C4-2B (cell line): ENCODE measurements around the gene ACP7.

Experiments
- H3K27ac ChIP-seq: fragments of 450-650 bp; 2 replicates; pipeline ENCODE4 v1.5.1; 2017
- ZFX ChIP-seq: fragments of 450-650 bp; IDR thresholded peaks from 2 replicates; pipeline ENCODE4 v1.6.1; 2017
- TF ChIP-seq, protein P1 (sequence below): fragments of 450-650 bp; conservative IDR thresholded peaks from 2 replicates; pipeline ENCODE4 v1.5.1; 2017; ENCODE audit warnings: mild to moderate bottlenecking

ACP7 gene

DNA sequence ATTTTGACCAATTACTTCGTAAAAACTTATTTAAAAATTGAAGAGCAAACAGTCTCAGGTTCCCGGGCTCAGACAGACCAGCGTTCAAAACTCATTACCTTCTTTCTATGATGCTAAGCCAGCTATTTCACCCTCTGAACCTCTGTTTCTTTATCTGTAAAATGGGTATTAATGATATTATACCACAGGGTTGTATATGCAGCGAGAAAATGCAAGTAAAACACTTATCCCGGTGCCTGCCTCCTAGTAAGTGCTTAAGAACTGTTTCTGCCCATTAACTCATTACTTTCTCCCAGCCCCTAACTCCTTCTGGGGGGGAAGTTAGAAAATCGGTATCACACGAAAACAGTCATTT, 41.0 kb downstream of the ACP7 start:
- peak overlapping the region; percentile 97 for H3K27ac ChIP-seq
- TF ChIP-seq, protein P1, sequence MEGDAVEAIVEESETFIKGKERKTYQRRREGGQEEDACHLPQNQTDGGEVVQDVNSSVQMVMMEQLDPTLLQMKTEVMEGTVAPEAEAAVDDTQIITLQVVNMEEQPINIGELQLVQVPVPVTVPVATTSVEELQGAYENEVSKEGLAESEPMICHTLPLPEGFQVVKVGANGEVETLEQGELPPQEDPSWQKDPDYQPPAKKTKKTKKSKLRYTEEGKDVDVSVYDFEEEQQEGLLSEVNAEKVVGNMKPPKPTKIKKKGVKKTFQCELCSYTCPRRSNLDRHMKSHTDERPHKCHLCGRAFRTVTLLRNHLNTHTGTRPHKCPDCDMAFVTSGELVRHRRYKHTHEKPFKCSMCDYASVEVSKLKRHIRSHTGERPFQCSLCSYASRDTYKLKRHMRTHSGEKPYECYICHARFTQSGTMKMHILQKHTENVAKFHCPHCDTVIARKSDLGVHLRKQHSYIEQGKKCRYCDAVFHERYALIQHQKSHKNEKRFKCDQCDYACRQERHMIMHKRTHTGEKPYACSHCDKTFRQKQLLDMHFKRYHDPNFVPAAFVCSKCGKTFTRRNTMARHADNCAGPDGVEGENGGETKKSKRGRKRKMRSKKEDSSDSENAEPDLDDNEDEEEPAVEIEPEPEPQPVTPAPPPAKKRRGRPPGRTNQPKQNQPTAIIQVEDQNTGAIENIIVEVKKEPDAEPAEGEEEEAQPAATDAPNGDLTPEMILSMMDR, result no peak
- no peak for TF ChIP-seq ZFX

DNA sequence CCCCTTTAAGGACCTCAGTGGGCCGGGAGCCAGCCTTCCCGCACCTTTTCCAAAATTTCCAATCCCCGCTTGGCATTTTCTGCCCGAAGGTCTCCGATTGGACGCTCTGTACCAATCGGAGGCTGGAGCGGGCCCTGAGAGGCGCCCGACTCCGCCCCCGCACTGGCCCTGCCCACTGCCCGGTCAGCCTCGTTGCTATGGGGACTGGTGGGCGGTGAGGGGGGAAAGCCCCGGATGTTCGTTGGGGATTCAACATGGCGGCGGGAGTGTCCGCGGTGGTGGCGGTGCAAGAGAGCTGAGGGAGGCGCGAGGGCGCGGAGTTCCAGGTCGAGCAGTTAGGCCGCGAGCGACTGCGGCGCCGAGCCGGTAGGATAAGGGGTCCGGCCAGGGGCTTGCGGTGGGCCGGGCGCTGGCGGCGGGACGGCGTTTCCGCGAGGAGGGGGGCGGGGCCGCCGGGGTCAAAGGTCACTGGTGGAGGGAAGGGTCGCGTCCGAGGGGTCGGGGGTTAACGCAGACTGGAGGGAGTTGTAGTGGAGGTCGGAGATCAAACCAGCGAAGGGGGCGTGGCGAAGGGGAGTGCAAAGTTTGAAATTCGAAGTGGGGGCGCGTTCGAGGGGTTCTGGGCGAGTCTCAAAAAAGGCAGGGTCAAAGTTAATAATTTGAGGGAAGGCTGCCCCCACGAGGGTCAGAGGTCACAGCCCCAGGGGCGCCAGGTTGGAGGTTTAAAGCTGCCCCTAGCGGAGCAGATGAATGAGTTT, 41.6 kb downstream of the ACP7 start, which contains the start of gene PAK4:
Gene PAK4, plus strand, starts transcription at position 233 of the 758 bp plus-strand sequence. CDS start 43,768 bp downstream, outside the sequence.
- no peak for TF ChIP-seq ZFX
- TF ChIP-seq, protein P1, result no peak
- H3K27ac ChIP-seq, result peak within 1 kb of the TSS; percentile 97

DNA sequence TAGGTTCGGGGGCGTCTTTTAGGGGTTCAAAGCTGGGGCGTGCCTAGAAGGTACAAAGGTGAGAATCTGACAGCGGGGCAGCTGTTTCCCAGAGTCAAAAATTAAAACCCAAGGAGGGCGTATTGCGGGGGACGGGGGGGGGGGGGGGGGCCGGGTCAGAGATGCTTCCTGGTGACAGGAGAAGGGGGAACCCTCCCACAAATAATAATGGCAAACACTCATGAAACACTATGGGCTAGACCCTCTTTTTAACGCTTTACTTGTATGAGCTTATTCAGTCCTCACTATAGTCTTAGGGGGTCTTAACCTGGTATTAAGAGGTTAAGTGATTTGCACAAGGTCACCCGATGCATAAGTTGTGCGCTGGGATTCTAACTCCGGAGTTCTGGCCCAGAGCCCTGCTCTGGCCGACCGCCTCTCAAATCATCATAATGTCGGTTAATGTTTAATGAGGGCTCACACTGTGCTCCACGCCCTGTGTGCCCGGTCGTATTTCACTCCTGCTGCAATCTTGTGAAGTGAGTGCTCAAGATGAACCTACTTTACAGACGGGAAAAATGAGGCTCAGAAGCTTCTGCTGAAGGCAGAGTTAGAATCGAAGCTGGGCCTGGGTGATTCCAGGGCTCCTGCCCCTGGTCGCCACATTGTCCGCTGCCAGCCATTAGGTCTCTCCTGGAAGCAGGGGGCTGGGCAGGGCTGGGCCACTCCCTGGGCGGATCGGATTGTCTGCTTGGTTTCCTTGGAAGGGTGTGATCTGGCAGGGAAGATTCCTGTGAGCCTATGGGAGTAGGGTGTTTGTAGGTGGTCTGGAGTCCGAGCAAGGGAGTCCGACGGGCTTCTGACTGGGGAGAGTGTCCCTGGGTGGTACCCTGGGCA, 42.4 kb downstream of the ACP7 start:
- peak overlapping the region; percentile 97 for H3K27ac ChIP-seq
- no peak for TF ChIP-seq ZFX
- TF ChIP-seq, protein P1, result no peak

- H3K27ac ChIP-seq, result peak overlapping the region; percentile 97
- TF ChIP-seq, protein P1, result no peak
- TF ChIP-seq ZFX, result no peak
These were observed 43.8 kb downstream of the ACP7 start for GRCh38 chr19:39127812-39128515.

DNA sequence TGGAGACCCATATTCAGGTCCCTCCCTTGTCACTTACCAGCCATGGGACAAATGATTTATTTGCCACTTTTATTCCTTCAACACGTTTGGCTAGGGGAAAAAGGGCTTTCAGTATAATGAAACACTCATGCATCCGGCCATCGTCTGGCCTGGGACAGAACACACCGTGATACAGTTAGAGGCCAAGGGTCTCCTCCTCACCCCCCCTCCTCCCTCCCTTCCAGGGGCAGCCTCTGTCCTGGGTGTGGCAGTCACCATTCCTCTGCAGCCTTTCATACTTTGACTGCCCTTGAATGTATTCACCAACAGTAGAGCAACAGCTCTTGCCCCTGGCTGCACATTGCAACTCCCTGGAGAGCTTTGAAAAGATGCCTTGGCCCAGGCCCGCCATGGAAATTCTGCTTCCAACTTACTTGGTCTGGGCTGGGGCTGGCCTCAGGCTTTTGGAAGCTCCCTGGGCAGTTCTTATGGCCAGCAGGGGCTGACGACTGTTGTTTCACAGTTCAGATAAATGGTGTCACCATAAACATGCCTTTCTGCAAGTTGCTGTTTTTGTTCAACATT, 44.4 kb downstream of the ACP7 start:
- peak overlapping the region; percentile 97 for H3K27ac ChIP-seq
- TF ChIP-seq, protein P1, result no peak
- no peak for TF ChIP-seq ZFX

GRCh38 chr19:39129116-39129515, 44.9 kb downstream of the ACP7 start:
- TF ChIP-seq, protein P1, result no peak
- no peak for TF ChIP-seq ZFX
- H3K27ac ChIP-seq, result peak overlapping the region; percentile 97
